CD14-positive monocyte (primary cell): ENCODE measurements around the gene STUB1. TPM values are rescaled to one million over a fixed set of nuclear protein-coding genes. Genes with fewer than 3 reads are reported as not detected.

Experiments
- DNase-seq, 3 donors: peaks; one replicate each; pipeline ENCODE4 v3.0.0-alpha.2; 2011 to 2022
- H2AFZ ChIP-seq: 2 replicates; pipeline ENCODE4 v1.6.0; 2012; ENCODE audit warnings: mild to moderate bottlenecking, low read depth, low read length, inconsistent platforms; ENCODE audit not compliant: insufficient read depth, poor library complexity, severe bottlenecking
- H3K27ac ChIP-seq, 2 donors: 1 replicate in 1 of 2; 2 replicates in 1 of 2; pipeline ENCODE4 v1.5.1; 2012 to 2013; ENCODE audit warnings: low read length in 2 of 2, control low read depth in 1 of 2, inconsistent platforms in 1 of 2, low read depth in 1 of 2, mild to moderate bottlenecking in 1 of 2
- H3K27me3 ChIP-seq, 2 donors: one replicate each; pipeline versions ENCODE4 v1.6.0 to v1.6.1; 2011 to 2013; ENCODE audit warnings: low read length in 2 of 2; ENCODE audit not compliant: control insufficient read depth in 2 of 2, insufficient read depth in 2 of 2
- H3K36me3 ChIP-seq, 2 donors: replicated peaks in 1 of 2; 1 replicate in 1 of 2; 2 replicates in 1 of 2; pipeline versions ENCODE4 v1.5.1 to v1.6.1; 2012 to 2013; ENCODE audit warnings: low read length in 2 of 2, control low read depth in 1 of 2, inconsistent platforms in 1 of 2, mild to moderate bottlenecking in 1 of 2; ENCODE audit not compliant: insufficient read depth in 2 of 2, control insufficient read depth in 1 of 2
- H3K4me1 ChIP-seq, 2 donors: 1 replicate in 1 of 2; 2 replicates in 1 of 2; pipeline versions ENCODE4 v1.5.1 to v1.6.1; 2012 to 2013; ENCODE audit warnings: low read length in 2 of 2, control low read depth in 1 of 2, inconsistent platforms in 1 of 2, mild to moderate bottlenecking in 1 of 2, moderate library complexity in 1 of 2; ENCODE audit not compliant: insufficient read depth in 2 of 2, control insufficient read depth in 1 of 2
- H3K4me2 ChIP-seq: replicated peaks from 2 replicates; pipeline ENCODE3; 2012; ENCODE audit warnings: low read length, moderate library complexity, mild to moderate bottlenecking; ENCODE audit not compliant: poor library complexity, severe bottlenecking; ENCODE audit errors: extremely low read depth
- H3K4me3 ChIP-seq, 3 experiments: fragments of 200-600 bp in 1 of 3; sonication (generic) in 1 of 3; replicated peaks in 1 of 3; 1 replicate in 2 of 3; 2 replicates in 1 of 3; pipeline ENCODE4 v1.5.1; 2011 to 2013; ENCODE audit warnings: low read length in 3 of 3, mild to moderate bottlenecking in 3 of 3, control low read depth in 2 of 3, low read depth in 2 of 3, inconsistent platforms in 1 of 3, moderate library complexity in 1 of 3
- H3K79me2 ChIP-seq: 2 replicates; pipeline ENCODE4 v1.6.0; 2012; ENCODE audit warnings: mild to moderate bottlenecking, control low read depth, inconsistent platforms, low read length, moderate library complexity; ENCODE audit not compliant: insufficient read depth
- H3K9ac ChIP-seq: 2 replicates; pipeline ENCODE4 v1.6.0; 2017; ENCODE audit warnings: low read length, mild to moderate bottlenecking; ENCODE audit not compliant: insufficient read depth, poor library complexity, severe bottlenecking
- H3K9me3 ChIP-seq, 2 donors: replicated peaks in 1 of 2; 1 replicate in 1 of 2; 2 replicates in 1 of 2; pipeline versions ENCODE4 v1.5.1 to v1.6.1; 2012 to 2013; ENCODE audit warnings: low read length in 2 of 2, control low read depth in 1 of 2; ENCODE audit not compliant: control insufficient read depth in 1 of 2, insufficient read depth in 1 of 2
- H4K20me1 ChIP-seq: 2 replicates; pipeline ENCODE4 v1.6.0; 2012; ENCODE audit warnings: mild to moderate bottlenecking, low read length, control low read depth, moderate library complexity; ENCODE audit not compliant: insufficient read depth
- H3K27ac Mint-ChIP-seq, 7 donors: one replicate each; pipeline ENCODE4 v1.8.0; 2020; ENCODE audit warnings: mild to moderate bottlenecking in 7 of 7, mixed read lengths in 7 of 7, moderate library complexity in 6 of 7, inconsistent platforms in 2 of 7
- H3K27me3 Mint-ChIP-seq, 3 donors: one replicate each; pipeline ENCODE4 v1.8.0; 2021 to 2022; ENCODE audit warnings: low read depth in 3 of 3, mild to moderate bottlenecking in 3 of 3, mixed read lengths in 3 of 3, moderate library complexity in 3 of 3, inconsistent platforms in 1 of 3
- H3K36me3 Mint-ChIP-seq, 2 donors: one replicate each; pipeline ENCODE4 v1.8.0; 2020; ENCODE audit warnings: mixed read lengths in 2 of 2, inconsistent platforms in 1 of 2, mild to moderate bottlenecking in 1 of 2
- H3K4me1 Mint-ChIP-seq: one replicate; pipeline ENCODE4 v1.8.0; 2020; ENCODE audit warnings: mild to moderate bottlenecking, mixed read lengths
- H3K4me3 Mint-ChIP-seq, 2 donors: one replicate each; pipeline ENCODE4 v1.8.0; 2020; ENCODE audit warnings: mild to moderate bottlenecking in 2 of 2, mixed read lengths in 2 of 2, moderate library complexity in 1 of 2
- H3K9me3 Mint-ChIP-seq, 7 donors: one replicate each; pipeline ENCODE4 v1.8.0; 2020 to 2022; ENCODE audit warnings: mixed read lengths in 7 of 7, mild to moderate bottlenecking in 6 of 7, moderate library complexity in 6 of 7, inconsistent platforms in 2 of 7
- WGBS: methylation state at CpG from one replicate; pipeline ENCODE4 v1.1.5; 2013; ENCODE audit warnings: missing lambda C conversion rate; ENCODE audit not compliant: insufficient coverage; 5-methylcytosine and 5-hydroxymethylcytosine counted together
- intact Hi-C, 2 donors: fragments of 100-400 bp; cut with micrococcal nuclease; formaldehyde crosslinking; loops; one replicate each; pipeline versions ENCODE4 v1.15.0 to v1.15.1; 2023
- polyA plus RNA-seq, 3 donors: library from polyadenylated mRNA; depleted of rRNA in 1 of 3; unstranded in 2 of 3; stranded (reverse) in 1 of 3; fragments of 300-500 nt in 2 of 3; fragments of >200 nt in 1 of 3; fragmentation: Illumina TruSeq in 2 of 3; gene quantifications; 1 replicate in 2 of 3; 2 replicates in 1 of 3; pipeline ENCODE4 v1.2.3, GENCODE V29; 2012 to 2021
- TF ChIP-seq, protein P1 (sequence below): fragments of 200-600 bp; IDR thresholded peaks from one replicate; pipeline ENCODE4 v1.8.0; 2022; ENCODE audit warnings: antibody characterized with exemption, mild to moderate bottlenecking

The STUB1 gene
- polyA plus RNA-seq, 3 donors = 83.3 to 108 (median 106) TPM

DNA sequence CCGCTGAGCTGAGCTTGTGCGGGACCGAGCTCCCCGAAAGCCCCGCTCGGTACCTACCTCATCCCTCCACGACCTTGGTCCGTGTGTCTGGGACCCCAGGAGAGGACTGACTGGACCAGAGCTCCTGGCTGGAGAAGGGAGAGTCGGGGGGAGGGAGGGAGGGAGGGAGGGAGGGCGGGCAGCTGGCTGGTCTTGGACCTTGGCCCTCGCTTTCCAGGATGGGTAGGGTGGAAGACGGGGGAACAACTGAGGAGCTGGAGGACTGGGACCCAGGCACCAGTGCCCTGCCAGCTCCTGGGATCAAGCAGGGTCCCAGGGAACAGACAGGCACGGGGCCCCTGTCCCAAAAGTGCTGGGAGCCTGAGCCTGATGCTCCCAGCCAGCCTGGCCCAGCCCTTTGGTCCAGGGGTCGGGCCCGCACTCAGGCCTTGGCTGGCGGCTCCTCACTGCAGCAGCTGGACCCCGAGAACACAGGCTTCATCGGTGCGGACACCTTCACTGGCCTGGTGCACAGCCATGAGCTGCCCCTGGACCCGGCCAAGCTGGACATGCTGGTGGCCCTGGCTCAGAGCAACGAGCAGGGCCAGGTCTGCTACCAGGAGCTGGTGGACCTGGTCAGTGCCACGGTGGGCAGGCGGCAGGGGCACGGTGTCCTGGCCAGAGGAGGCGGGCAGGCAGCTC lies 4.2 kb upstream of the STUB1 start:
- peak overlapping the region; percentile 50 for H3K4me2 ChIP-seq
- Mint-ChIP-seq H3K4me3 (peak overlapping the region in 1 of 2 donors; percentile 78), H3K36me3 (peaks cover 20 to 30% of the 10 kb centered on the region in 2 donors), H3K4me1 (peaks cover 14% of the 10 kb centered on the region), H3K27ac (no peak overlapping the region), H3K27me3 (peaks cover 21 to 38% (median 23%) of the 10 kb centered on the region in 3 donors), H3K9me3 (peaks cover 0 to 5% (median 0%) of the 10 kb centered on the region in 7 donors)
- H3K36me3 ChIP-seq = peaks cover 29 to 32% of the 10 kb centered on the region in 2 donors
- DNase-seq = no peak
- H3K27me3 ChIP-seq = peaks cover 3 to 30% of the 10 kb centered on the region in 2 donors
- H3K79me2 ChIP-seq = peaks cover 7% of the 10 kb centered on the region
- 81% methylated on average over 14 of the region's 25 CpGs for WGBS
- no peak overlapping the region for H3K9ac ChIP-seq
- H4K20me1 ChIP-seq = peaks cover 41% of the 10 kb centered on the region
- no peaks in the 10 kb centered on the region for H3K9me3 ChIP-seq
- TF ChIP-seq, protein P1, sequence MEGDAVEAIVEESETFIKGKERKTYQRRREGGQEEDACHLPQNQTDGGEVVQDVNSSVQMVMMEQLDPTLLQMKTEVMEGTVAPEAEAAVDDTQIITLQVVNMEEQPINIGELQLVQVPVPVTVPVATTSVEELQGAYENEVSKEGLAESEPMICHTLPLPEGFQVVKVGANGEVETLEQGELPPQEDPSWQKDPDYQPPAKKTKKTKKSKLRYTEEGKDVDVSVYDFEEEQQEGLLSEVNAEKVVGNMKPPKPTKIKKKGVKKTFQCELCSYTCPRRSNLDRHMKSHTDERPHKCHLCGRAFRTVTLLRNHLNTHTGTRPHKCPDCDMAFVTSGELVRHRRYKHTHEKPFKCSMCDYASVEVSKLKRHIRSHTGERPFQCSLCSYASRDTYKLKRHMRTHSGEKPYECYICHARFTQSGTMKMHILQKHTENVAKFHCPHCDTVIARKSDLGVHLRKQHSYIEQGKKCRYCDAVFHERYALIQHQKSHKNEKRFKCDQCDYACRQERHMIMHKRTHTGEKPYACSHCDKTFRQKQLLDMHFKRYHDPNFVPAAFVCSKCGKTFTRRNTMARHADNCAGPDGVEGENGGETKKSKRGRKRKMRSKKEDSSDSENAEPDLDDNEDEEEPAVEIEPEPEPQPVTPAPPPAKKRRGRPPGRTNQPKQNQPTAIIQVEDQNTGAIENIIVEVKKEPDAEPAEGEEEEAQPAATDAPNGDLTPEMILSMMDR = no peak
- no peak overlapping the region for H3K4me3 ChIP-seq
- H3K27ac ChIP-seq = no peak overlapping the region
- H3K4me1 ChIP-seq = peaks cover 17 to 29% of the 10 kb centered on the region in 2 donors
- intact Hi-C loops = no loop called here
- H2AFZ ChIP-seq = no peak overlapping the region

DNA sequence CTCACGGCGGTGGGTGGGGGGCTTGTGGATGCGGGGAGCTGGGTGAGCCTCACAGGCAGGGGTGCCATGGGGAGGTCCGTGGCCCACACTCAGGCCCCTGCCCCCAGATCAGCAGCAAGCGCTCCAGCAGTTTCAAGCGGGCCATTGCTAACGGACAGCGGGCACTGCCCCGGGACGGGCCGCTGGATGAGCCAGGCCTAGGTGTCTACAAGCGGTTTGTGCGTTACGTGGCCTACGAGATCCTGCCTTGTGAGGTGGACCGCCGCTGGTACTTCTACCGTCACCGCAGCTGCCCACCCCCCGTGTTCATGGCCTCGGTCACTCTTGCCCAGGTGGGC lies 3.7 kb upstream of the STUB1 start:
- peaks cover 0 to 5% (median 0%) of the 10 kb centered on the region in 7 donors for H3K9me3 Mint-ChIP-seq
- H3K4me3 Mint-ChIP-seq = peak overlapping the region in 1 of 2 donors; percentile 78

More for the DNA sequence above, 3.7 kb upstream of the STUB1 start:
- no peak for DNase-seq
- Histone ChIP-seq H3K4me3 (no peak overlapping the region), H3K27me3 (peaks cover 3 to 30% of the 10 kb centered on the region in 2 donors), H3K27ac (no peak overlapping the region), H3K9ac (no peak overlapping the region), H2AFZ (no peak overlapping the region), H3K9me3 (no peaks in the 10 kb centered on the region), H3K4me2 (no peak overlapping the region), H3K36me3 (peaks cover 24 to 29% of the 10 kb centered on the region in 2 donors), H3K79me2 (peaks cover 12% of the 10 kb centered on the region), H3K4me1 (peaks cover 22 to 34% of the 10 kb centered on the region in 2 donors), H4K20me1 (peaks cover 41% of the 10 kb centered on the region)
- intact Hi-C loops = no loop called here
- Mint-ChIP-seq H3K27ac (no peak overlapping the region), H3K4me1 (peaks cover 19% of the 10 kb centered on the region), H3K27me3 (peaks cover 21 to 38% (median 23%) of the 10 kb centered on the region in 3 donors), H3K36me3 (peaks cover 18 to 31% of the 10 kb centered on the region in 2 donors)
- WGBS = 93% methylated on average over 21 of the region's 21 CpGs
- TF ChIP-seq, protein P1 = no peak
